HEK293 (cell line): ENCODE results near the gene BMP2.

ENCODE experiments used
- CTCF ChIA-PET: fragments of 350-600 bp; formaldehyde crosslinking; extraction: SDS; loops from one replicate; lab custom pipeline; 2021; ENCODE audit warnings: antibody characterized with exemption; lab: Yijun Ruan, JAX
- POLR2A ChIA-PET: fragments of 300-600 bp; formaldehyde crosslinking; extraction: SDS; loops from one replicate; lab custom pipeline; 2020; ENCODE audit warnings: antibody characterized with exemption, inconsistent platforms; lab: Yijun Ruan, JAX
- H3K27ac ChIP-seq: fragments of 200-500 bp; sonication (Bioruptor generic); 2 replicates; pipeline ENCODE4 v1.5.1; 2014; ENCODE audit warnings: low read depth, low read length, control low read depth, inconsistent platforms; ENCODE audit errors: extremely low read depth
- H3K36me3 ChIP-seq, 2 experiments: fragments of 200-500 bp in 1 of 2; sonication (Bioruptor generic) in 1 of 2; 1 replicate in 1 of 2; 2 replicates in 1 of 2; pipeline ENCODE4 v1.5.1; 2014 to 2017; ENCODE audit warnings: inconsistent platforms in 2 of 2, low read length in 2 of 2; ENCODE audit not compliant: control insufficient read depth in 2 of 2, insufficient read depth in 1 of 2
- H3K4me1 ChIP-seq: fragments of 200-500 bp; sonication (Bioruptor generic); 2 replicates; pipeline ENCODE4 v1.5.1; 2014; ENCODE audit warnings: mild to moderate bottlenecking, low read length, inconsistent platforms; ENCODE audit not compliant: control insufficient read depth, insufficient read depth
- H3K4me3 ChIP-seq: 2 replicates; pipeline ENCODE4 v1.5.1; 2011; ENCODE audit warnings: low read depth, mild to moderate bottlenecking, control low read depth, low read length, moderate library complexity
- H3K9me3 ChIP-seq: fragments of 200-500 bp; sonication (Bioruptor generic); 2 replicates; pipeline ENCODE4 v1.5.1; 2014; ENCODE audit warnings: low read depth, low read length, inconsistent platforms; ENCODE audit not compliant: control insufficient read depth, insufficient read depth
- MZF1 ChIP-seq: fragments of 450-650 bp; formaldehyde crosslinking; IDR thresholded peaks from 2 replicates; pipeline ENCODE4 v1.5.1; 2017; ENCODE audit warnings: missing biosample characterization, missing genetic modification characterization, borderline replicate concordance
- OSR2 ChIP-seq: fragments of 450-650 bp; formaldehyde crosslinking; IDR thresholded peaks from 2 replicates; pipeline ENCODE4 v1.5.1; 2016; ENCODE audit warnings: missing biosample characterization, missing genetic modification characterization
- PRDM2 ChIP-seq: fragments of 450-650 bp; formaldehyde crosslinking; IDR thresholded peaks from 2 replicates; pipeline ENCODE4 v1.5.1; 2016; ENCODE audit warnings: missing biosample characterization, missing genetic modification characterization, borderline replicate concordance
- RBAK ChIP-seq: fragments of 450-650 bp; formaldehyde crosslinking; IDR thresholded peaks from 2 replicates; pipeline ENCODE4 v1.5.1; 2016; ENCODE audit warnings: missing biosample characterization, missing genetic modification characterization
- SCRT1 ChIP-seq: fragments of 450-650 bp; formaldehyde crosslinking; IDR thresholded peaks from 2 replicates; pipeline ENCODE4 v1.5.1; 2016; ENCODE audit warnings: missing biosample characterization, missing genetic modification characterization, borderline replicate concordance
- TSHZ1 ChIP-seq: fragments of 450-650 bp; formaldehyde crosslinking; IDR thresholded peaks from 2 replicates; pipeline ENCODE4 v1.5.1; 2016; ENCODE audit warnings: missing biosample characterization, missing genetic modification characterization, borderline replicate concordance
- YY1 ChIP-seq: fragments of 450-650 bp; formaldehyde crosslinking; IDR thresholded peaks from 2 replicates; pipeline ENCODE4 v1.5.1; 2018; ENCODE audit warnings: missing biosample characterization, missing genetic modification characterization
- ZBTB21 ChIP-seq: fragments of 450-650 bp; formaldehyde crosslinking; IDR thresholded peaks from 2 replicates; pipeline ENCODE4 v1.5.1; 2017; ENCODE audit warnings: missing biosample characterization, missing genetic modification characterization
- ZBTB49 ChIP-seq: fragments of 450-650 bp; formaldehyde crosslinking; IDR thresholded peaks from 2 replicates; pipeline ENCODE4 v1.5.1; 2016; ENCODE audit warnings: missing biosample characterization, missing genetic modification characterization, low read depth
- ZNF26 ChIP-seq: fragments of 450-650 bp; formaldehyde crosslinking; IDR thresholded peaks from 2 replicates; pipeline ENCODE4 v1.5.1; 2016; ENCODE audit warnings: missing biosample characterization, missing genetic modification characterization
- ZNF791 ChIP-seq: fragments of 450-650 bp; formaldehyde crosslinking; IDR thresholded peaks from 2 replicates; pipeline ENCODE4 v1.5.1; 2016; ENCODE audit warnings: missing biosample characterization, missing genetic modification characterization
- ZNF792 ChIP-seq: fragments of 450-650 bp; formaldehyde crosslinking; IDR thresholded peaks from 2 replicates; pipeline ENCODE4 v1.5.1; 2016; ENCODE audit warnings: missing biosample characterization, missing genetic modification characterization
- ZNF843 ChIP-seq: fragments of 450-650 bp; formaldehyde crosslinking; IDR thresholded peaks from 2 replicates; pipeline ENCODE4 v1.5.1; 2016; ENCODE audit warnings: missing biosample characterization, missing genetic modification characterization
- TF ChIP-seq, protein P1 (sequence below): fragments of 450-650 bp; formaldehyde crosslinking; IDR thresholded peaks from 2 replicates; pipeline ENCODE4 v1.5.1; 2016; ENCODE audit warnings: missing biosample characterization, missing genetic modification characterization

Gene BMP2

DNA sequence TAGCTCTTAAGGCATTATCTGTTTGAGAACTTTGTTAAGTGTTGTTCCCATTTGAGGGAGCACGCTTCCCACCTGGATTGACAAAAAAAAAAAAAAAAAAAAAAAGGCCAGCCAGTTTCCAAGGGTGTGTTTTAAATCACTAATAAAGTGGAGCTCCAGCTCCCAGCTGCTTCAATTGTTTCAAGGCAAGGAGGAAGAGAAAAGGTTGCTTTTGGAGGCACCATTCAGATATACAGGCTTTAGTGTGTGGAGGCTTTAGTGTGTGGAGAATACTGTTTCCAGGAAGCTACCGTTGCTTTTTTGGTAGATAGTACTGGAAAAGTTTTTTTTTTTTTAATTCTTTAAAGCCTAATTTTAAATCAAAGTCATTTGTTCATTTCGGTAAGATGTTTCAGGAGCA is 17.3 kb downstream of the BMP2 start (continued):
- TF ChIP-seq PRDM2 (tag by site-specific recombination) (no peak), YY1 (tag by site-specific recombination) (no peak), MZF1 (tag by site-specific recombination) (no peak)
- TF ChIP-seq, protein P1, sequence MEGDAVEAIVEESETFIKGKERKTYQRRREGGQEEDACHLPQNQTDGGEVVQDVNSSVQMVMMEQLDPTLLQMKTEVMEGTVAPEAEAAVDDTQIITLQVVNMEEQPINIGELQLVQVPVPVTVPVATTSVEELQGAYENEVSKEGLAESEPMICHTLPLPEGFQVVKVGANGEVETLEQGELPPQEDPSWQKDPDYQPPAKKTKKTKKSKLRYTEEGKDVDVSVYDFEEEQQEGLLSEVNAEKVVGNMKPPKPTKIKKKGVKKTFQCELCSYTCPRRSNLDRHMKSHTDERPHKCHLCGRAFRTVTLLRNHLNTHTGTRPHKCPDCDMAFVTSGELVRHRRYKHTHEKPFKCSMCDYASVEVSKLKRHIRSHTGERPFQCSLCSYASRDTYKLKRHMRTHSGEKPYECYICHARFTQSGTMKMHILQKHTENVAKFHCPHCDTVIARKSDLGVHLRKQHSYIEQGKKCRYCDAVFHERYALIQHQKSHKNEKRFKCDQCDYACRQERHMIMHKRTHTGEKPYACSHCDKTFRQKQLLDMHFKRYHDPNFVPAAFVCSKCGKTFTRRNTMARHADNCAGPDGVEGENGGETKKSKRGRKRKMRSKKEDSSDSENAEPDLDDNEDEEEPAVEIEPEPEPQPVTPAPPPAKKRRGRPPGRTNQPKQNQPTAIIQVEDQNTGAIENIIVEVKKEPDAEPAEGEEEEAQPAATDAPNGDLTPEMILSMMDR (tag by site-specific recombination), result no peak

- H3K27ac ChIP-seq, result no peak overlapping the region
- POLR2A ChIA-PET, result no interaction called here
- H3K9me3 ChIP-seq, result no peaks in the 10 kb centered on the region
- CTCF ChIA-PET, result interaction anchor here (0.6 to 1.1 kb wide), 2 partner anchors 223 to 499 kb away, joined by 3 to 5 read pairs; no protein-coding TSS in a partner anchor
- no peaks in the 10 kb centered on the region for H3K4me1 ChIP-seq
- peaks cover 0 to 1% of the 10 kb centered on the region in 2 experiments; a peak in 1 of 3 replicates for H3K36me3 ChIP-seq
- no peak overlapping the region for H3K4me3 ChIP-seq
- TF ChIP-seq TSHZ1 (tag by site-specific recombination) (no peak), ZNF792 (tag by site-specific recombination) (no peak), ZBTB21 (tag by site-specific recombination) (no peak), ZNF843 (tag by site-specific recombination) (no peak), ZBTB49 (tag by site-specific recombination) (no peak), PRDM2 (tag by site-specific recombination) (no peak), ZNF26 (tag by site-specific recombination) (no peak), SCRT1 (tag by site-specific recombination) (no peak), ZNF791 (tag by site-specific recombination) (no peak), RBAK (tag by site-specific recombination) (no peak), OSR2 (tag by site-specific recombination) (no peak)
Observed at GRCh38 chr20:6786548-6786947, 19.1 kb downstream of the BMP2 start.
